Measurements from ENCODE around the gene SMIM38. TPM values are rescaled to one million over a fixed set of nuclear protein-coding genes. Genes with fewer than 3 reads are reported as not detected.

Gene SMIM38
- total RNA-seq, 1 experiment from 2014 or later = 0.54 TPM

GRCh38 chr11:69144316-69145049, 11.3 kb upstream of the SMIM38 start:
- no peaks in the 10 kb centered on the region for H3K79me2 ChIP-seq (ENCODE audit: insufficient read depth, low read length)
- H3K9ac ChIP-seq (ENCODE audit: low read length) = no peak overlapping the region
- no peak overlapping the region for H3K4me3 ChIP-seq (replicated peaks in 1 of 2; ENCODE audit: low read depth in 1 of 2, low read length in 2 of 2)
- no peak overlapping the region for H3K27ac ChIP-seq (ENCODE audit: low read depth, low read length)
- H3K9me2 ChIP-seq (ENCODE audit: insufficient read depth) = no peaks in the 10 kb centered on the region
- RAD21 ChIA-PET (ENCODE audit: low non-redundant PET in 1 of 2, low total read pairs in 2 of 2, uncharacterized antibody in 2 of 2, unreplicated experiment in 2 of 2) = no interaction called here
- TF ChIP-seq ZBTB33 (IDR thresholded peaks at IDR 0.05; ENCODE audit: extremely low read depth, insufficient replicate concordance, low read length) (no peak), MAX (IDR thresholded peaks at IDR 0.05) (no peak), YY1 (IDR thresholded peaks at IDR 0.05; ENCODE audit: extremely low read depth, insufficient replicate concordance, low read depth, low read length) (no peak), EGR1 (IDR thresholded peaks at IDR 0.05; ENCODE audit: low read depth) (no peak), ATF3 (IDR thresholded peaks at IDR 0.05) (no peak), SIN3A (IDR thresholded peaks at IDR 0.05; ENCODE audit: low read depth) (no peak), CEBPB (IDR thresholded peaks at IDR 0.05; ENCODE audit: low read depth) (no peak), FOSL1 (IDR thresholded peaks at IDR 0.05; ENCODE audit: low read depth) (no peak), POLR2AphosphoS5 (IDR thresholded peaks at IDR 0.05; ENCODE audit: low read depth, low read length) (no peak), SP1 (IDR thresholded peaks at IDR 0.05; ENCODE audit: low read depth) (no peak), ZFX (IDR thresholded peaks at IDR 0.05) (no peak), REST (IDR thresholded peaks at IDR 0.05; ENCODE audit: low read depth) (no peak), CBX3 (IDR thresholded peaks at IDR 0.05; ENCODE audit: low read depth) (no peak), JUND (IDR thresholded peaks at IDR 0.05) (no peak), RAD21 (IDR thresholded peaks at IDR 0.05; ENCODE audit: low read depth) (no peak), EZH2 (IDR thresholded peaks at IDR 0.05) (no peak), TCF7L2 (IDR thresholded peaks at IDR 0.05; ENCODE audit: borderline replicate concordance, extremely low read depth, insufficient read depth, insufficient read length) (no peak)
- H3K36me3 ChIP-seq (ENCODE audit: control insufficient read depth in 1 of 2, insufficient read depth in 2 of 2, low read length in 2 of 2) = no peaks in the 10 kb centered on the region
- POLR2A ChIA-PET = no interaction called here
- no peak overlapping the region for H2AFZ ChIP-seq (ENCODE audit: low read depth, low read length, poor library complexity, severe bottlenecking)
- H3K27me3 ChIP-seq (ENCODE audit: insufficient read depth, low read length) = no peaks in the 10 kb centered on the region
- H4K20me1 ChIP-seq (ENCODE audit: insufficient read depth) = no peaks in the 10 kb centered on the region
- CTCF ChIA-PET = no interaction called here
- no TSS peak for BruUV-seq (replicated peaks)
- no peak overlapping the region for H3K4me2 ChIP-seq (ENCODE audit: low read length)
- DNase-seq (ENCODE audit: low read depth, low spot score) (no peak), ATAC-seq (no peak)
- H3K9me3 ChIP-seq (ENCODE audit: control insufficient read depth in 1 of 2, insufficient read depth in 1 of 2, low read depth in 1 of 2, low read length in 2 of 2) = peaks cover 6 to 12% of the 10 kb centered on the region in 2 experiments; a peak in 3 of 4 replicates
- H3K4me1 ChIP-seq (ENCODE audit: control insufficient read depth in 1 of 2, insufficient read depth in 2 of 2, low read length in 2 of 2) = no peaks in the 10 kb centered on the region
- intact Hi-C loops (cut with micrococcal nuclease) = no loop called here
